Endothelial cell (in vitro differentiated cells): Measurements from ENCODE around the gene RASA3. TPM values are rescaled to one million over a fixed set of nuclear protein-coding genes. Genes with fewer than 3 reads are reported as not detected.

Experiments used
- DNase-seq: peaks from one replicate; pipeline ENCODE4 v3.0.0; 2021; ENCODE audit warnings: low spot score
- H3K27ac Mint-ChIP-seq: one replicate; pipeline ENCODE4 v1.8.0; 2021; ENCODE audit warnings: mixed read lengths, inconsistent platforms; ENCODE audit not compliant: unreplicated experiment
- H3K27me3 Mint-ChIP-seq: one replicate; pipeline ENCODE4 v1.8.0; 2021; ENCODE audit warnings: mild to moderate bottlenecking, moderate library complexity, mixed read lengths, inconsistent platforms; ENCODE audit not compliant: unreplicated experiment
- H3K36me3 Mint-ChIP-seq: one replicate; pipeline ENCODE4 v1.8.0; 2021; ENCODE audit warnings: mild to moderate bottlenecking, low read depth, mixed read lengths, inconsistent platforms; ENCODE audit not compliant: unreplicated experiment
- H3K4me1 Mint-ChIP-seq: one replicate; pipeline ENCODE4 v1.8.0; 2021; ENCODE audit warnings: mild to moderate bottlenecking, mixed read lengths, inconsistent platforms; ENCODE audit not compliant: unreplicated experiment
- H3K4me3 Mint-ChIP-seq: one replicate; pipeline ENCODE4 v1.8.0; 2021; ENCODE audit warnings: mild to moderate bottlenecking, mixed read lengths, inconsistent platforms; ENCODE audit not compliant: unreplicated experiment
- H3K9me3 Mint-ChIP-seq: one replicate; pipeline ENCODE4 v1.8.0; 2021; ENCODE audit warnings: mixed read lengths, inconsistent platforms; ENCODE audit not compliant: unreplicated experiment
- total RNA-seq: library from RNA; stranded (reverse); fragmentation: NEBNext Ultra II Directional; extraction: Animal tissue kit (Norgen Biotek cat#: 25700); gene quantifications from one replicate; pipeline ENCODE4 v1.2.1, GENCODE V29; 2021; ENCODE audit not compliant: unreplicated experiment
- TF ChIP-seq, protein P1 (sequence below): fragments of 200-600 bp; sonication (generic); IDR thresholded peaks from one replicate; pipeline ENCODE4 v1.5.0; 2021; ENCODE audit warnings: antibody characterized with exemption; ENCODE audit not compliant: unreplicated experiment

Gene RASA3
- total RNA-seq, 1 donor from 2014 or later = 34.0 TPM

DNA sequence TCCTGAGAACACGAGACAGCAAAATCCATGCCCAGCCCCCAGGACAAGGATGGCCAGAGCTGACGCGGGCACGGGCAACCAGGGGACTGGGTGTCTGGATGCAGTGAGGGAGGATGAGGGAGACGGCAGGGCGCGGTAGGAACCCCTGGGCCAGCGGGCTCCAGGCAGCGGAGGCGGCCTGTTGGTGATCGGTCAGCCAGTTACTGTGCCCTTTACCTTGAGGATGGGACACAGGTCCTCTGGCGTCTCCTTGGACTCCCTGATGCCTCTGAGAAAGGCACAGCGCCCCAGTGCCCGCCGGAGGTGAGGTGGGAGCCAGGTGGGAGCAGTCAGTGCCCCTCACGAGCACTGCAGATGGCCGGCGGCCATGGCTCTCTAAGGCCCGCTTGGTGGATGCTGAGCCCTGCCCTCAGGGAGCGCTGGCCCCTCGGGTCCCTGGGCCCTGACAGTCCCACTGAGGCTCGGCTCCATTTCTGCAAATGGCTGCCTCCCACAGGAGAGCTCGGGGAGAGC is 189.8 kb downstream of the RASA3 start:
- DNase-seq = no peak
- Mint-ChIP-seq H3K4me3 (no peak overlapping the region), H3K27ac (no peak overlapping the region), H3K27me3 (peaks cover 11% of the 10 kb centered on the region), H3K4me1 (peaks cover 7% of the 10 kb centered on the region), H3K9me3 (no peaks in the 10 kb centered on the region), H3K36me3 (peaks cover 13% of the 10 kb centered on the region)
- TF ChIP-seq, protein P1, sequence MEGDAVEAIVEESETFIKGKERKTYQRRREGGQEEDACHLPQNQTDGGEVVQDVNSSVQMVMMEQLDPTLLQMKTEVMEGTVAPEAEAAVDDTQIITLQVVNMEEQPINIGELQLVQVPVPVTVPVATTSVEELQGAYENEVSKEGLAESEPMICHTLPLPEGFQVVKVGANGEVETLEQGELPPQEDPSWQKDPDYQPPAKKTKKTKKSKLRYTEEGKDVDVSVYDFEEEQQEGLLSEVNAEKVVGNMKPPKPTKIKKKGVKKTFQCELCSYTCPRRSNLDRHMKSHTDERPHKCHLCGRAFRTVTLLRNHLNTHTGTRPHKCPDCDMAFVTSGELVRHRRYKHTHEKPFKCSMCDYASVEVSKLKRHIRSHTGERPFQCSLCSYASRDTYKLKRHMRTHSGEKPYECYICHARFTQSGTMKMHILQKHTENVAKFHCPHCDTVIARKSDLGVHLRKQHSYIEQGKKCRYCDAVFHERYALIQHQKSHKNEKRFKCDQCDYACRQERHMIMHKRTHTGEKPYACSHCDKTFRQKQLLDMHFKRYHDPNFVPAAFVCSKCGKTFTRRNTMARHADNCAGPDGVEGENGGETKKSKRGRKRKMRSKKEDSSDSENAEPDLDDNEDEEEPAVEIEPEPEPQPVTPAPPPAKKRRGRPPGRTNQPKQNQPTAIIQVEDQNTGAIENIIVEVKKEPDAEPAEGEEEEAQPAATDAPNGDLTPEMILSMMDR = no peak

DNA sequence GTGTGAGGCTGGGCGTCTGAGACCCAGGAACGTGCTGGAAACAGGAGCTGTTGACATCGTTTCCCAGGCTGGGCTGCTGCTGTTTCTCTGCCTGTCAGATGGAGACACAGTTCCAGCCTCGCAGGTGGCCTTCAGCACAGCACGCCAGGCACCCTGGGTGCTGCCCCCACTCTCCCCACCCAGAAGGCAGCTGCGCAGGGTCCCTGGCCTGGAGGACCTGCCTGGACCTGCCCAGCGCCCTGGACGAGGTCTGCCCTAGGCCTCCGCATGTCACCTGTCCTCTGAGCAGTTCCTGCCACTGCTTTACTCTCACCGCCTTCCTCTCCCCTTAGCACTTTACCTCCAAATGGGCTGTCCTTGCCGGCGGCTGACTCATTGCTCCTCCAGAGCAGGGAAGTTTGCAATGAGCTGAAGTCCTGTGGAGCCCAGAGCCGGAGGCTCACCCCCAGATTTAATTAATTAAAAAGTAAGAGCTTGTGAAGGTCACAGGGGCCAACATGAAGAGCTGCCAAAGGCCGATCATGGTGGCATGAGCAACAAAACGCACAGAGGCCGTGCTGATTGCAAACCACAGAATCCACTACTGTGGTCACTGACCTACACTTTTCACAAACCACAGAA is 190.7 kb downstream of the RASA3 start:
- Mint-ChIP-seq H3K27ac (no peak overlapping the region), H3K4me3 (no peak overlapping the region), H3K9me3 (no peaks in the 10 kb centered on the region), H3K36me3 (peaks cover 13% of the 10 kb centered on the region), H3K4me1 (peaks cover 13% of the 10 kb centered on the region), H3K27me3 (peaks cover 11% of the 10 kb centered on the region)
- TF ChIP-seq, protein P1 = no peak
- no peak for DNase-seq

- peaks cover 13% of the 10 kb centered on the region for H3K36me3 Mint-ChIP-seq
- H3K4me1 Mint-ChIP-seq = peaks cover 23% of the 10 kb centered on the region
Measured at GRCh38 chr13:113939944-113940297, 192.5 kb downstream of the RASA3 start.

DNA sequence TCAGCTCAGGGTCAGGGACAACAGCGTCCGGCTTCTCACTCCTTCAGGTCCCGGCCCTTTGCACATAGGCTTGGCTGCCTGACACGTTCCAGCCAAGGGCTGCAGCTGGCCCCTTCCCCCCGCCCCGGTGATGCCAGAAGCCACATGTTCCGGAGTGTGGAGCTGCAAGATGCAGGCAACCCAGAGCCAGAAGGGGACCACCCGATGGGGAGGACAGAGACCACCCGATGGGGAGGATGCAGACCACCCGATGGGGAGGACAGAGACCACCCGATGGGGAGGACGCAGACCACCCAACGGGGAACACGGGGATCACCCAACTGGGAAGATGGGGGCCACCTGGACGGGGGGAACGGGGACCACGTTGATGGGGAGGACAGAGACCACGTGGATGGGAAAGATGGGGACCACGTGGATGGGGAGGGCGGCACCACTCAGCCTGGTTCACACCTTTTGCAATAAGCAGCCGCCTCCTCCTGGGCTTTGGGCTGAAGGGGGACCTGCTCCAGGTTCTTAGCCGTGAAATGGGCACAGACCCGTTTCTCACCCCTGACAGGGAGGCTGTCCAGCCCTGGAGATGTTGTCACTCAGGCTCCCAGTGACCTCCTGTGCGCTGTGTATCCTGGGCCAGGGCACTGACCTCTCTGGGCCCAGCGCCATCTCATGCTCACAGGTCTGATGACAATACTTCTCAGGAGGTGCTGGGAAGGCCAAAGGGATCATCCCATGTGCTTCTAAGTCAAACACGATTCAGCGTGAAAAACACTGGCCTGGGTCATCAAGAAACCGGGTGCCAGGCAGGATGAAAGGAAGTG is 193.1 kb downstream of the RASA3 start:
- Mint-ChIP-seq H3K9me3 (no peaks in the 10 kb centered on the region), H3K4me1 (peaks cover 23% of the 10 kb centered on the region), H3K27me3 (peaks cover 4% of the 10 kb centered on the region), H3K27ac (no peak overlapping the region), H3K36me3 (peaks cover 13% of the 10 kb centered on the region), H3K4me3 (no peak overlapping the region)
- TF ChIP-seq, protein P1 = no peak
- no peak for DNase-seq

More at GRCh38 chr13:113939944-113940297, 192.5 kb downstream of the RASA3 start:
- Mint-ChIP-seq H3K27ac (no peak overlapping the region), H3K27me3 (peaks cover 5% of the 10 kb centered on the region), H3K9me3 (no peaks in the 10 kb centered on the region), H3K4me3 (no peak overlapping the region)
- TF ChIP-seq, protein P1 = no peak
- no peak for DNase-seq

GRCh38 chr13:113938716-113939115 is 193.7 kb downstream of the RASA3 start:
- TF ChIP-seq, protein P1 = no peak
- Mint-ChIP-seq H3K27ac (peak overlapping the region; percentile 13), H3K27me3 (peaks cover 6% of the 10 kb centered on the region), H3K4me1 (peaks cover 23% of the 10 kb centered on the region), H3K4me3 (no peak overlapping the region), H3K9me3 (no peaks in the 10 kb centered on the region), H3K36me3 (peaks cover 13% of the 10 kb centered on the region)
- no peak for DNase-seq
